K562 (cell line): ENCODE measurements around the gene MPC2. TPM values are rescaled to one million over a fixed set of nuclear protein-coding genes. Genes with fewer than 3 reads are reported as not detected.

Experiments used
- ADNP ChIP-seq: fragments of 200-800 bp; sonication (Bioruptor generic); IDR thresholded peaks from 2 replicates; pipeline ENCODE4 v1.6.1; 2016; ENCODE audit warnings: missing genetic modification characterization, missing compliant biosample characterization
- CC2D1A ChIP-seq: fragments of 450-650 bp; IDR thresholded peaks from 2 replicates; pipeline ENCODE4 v1.6.1; 2017; ENCODE audit warnings: mild to moderate bottlenecking
- DPF2 ChIP-seq: fragments of 450-650 bp; IDR thresholded peaks from 2 replicates; pipeline ENCODE4 v1.6.1; 2016
- KAT7 ChIP-seq: sonication (generic); formaldehyde crosslinking; IDR thresholded peaks from 2 replicates; pipeline ENCODE4 v1.8.0; 2022; ENCODE audit warnings: missing genetic modification reagents, mild to moderate bottlenecking, borderline replicate concordance
- U2AF2 ChIP-seq: fragments of 200-400 bp; formaldehyde crosslinking; optimal IDR thresholded peaks from 2 replicates; pipeline ENCODE3; 2017; ENCODE audit warnings: low read depth, mild to moderate bottlenecking, low read length
- ZC3H4 ChIP-seq: sonication (generic); formaldehyde crosslinking; IDR thresholded peaks from 2 replicates; pipeline ENCODE4 v1.9.0; 2021; ENCODE audit warnings: missing genetic modification reagents, borderline replicate concordance
- ZNF133 ChIP-seq: fragments of 250-450 bp; sonication (Bioruptor Pico); IDR thresholded peaks from 2 replicates; pipeline ENCODE4 v1.4.0; 2020; ENCODE audit warnings: mild to moderate bottlenecking
- ZNF224 ChIP-seq: sonication (generic); formaldehyde crosslinking; IDR thresholded peaks from 2 replicates; pipeline ENCODE4 v1.8.0; 2022; ENCODE audit warnings: mild to moderate bottlenecking, missing genetic modification reagents
- ZNF445 ChIP-seq: fragments of 250-450 bp; sonication (Bioruptor Pico); IDR thresholded peaks from 2 replicates; pipeline ENCODE4 v1.4.0; 2020; ENCODE audit warnings: low read depth, mild to moderate bottlenecking, moderate library complexity
- polyA plus RNA-seq, 8 experiments: library from polyadenylated mRNA; depleted of rRNA in 4 of 8; stranded (reverse) in 5 of 8; unstranded in 3 of 8; fragments of >200 nt; fragmentation: Nextera tagmentation in 2 of 8; fragmentation: Illumina TruSeq in 1 of 8; extraction: Ambion mirVana in 2 of 8; extraction: Trizol in 1 of 8; gene quantifications; 2 replicates each; pipeline versions ENCODE4 v1.2.1 to v1.2.3, GENCODE V29; 2011 to 2014; ENCODE audit warnings: inconsistent platforms in 1 of 8, missing spikeins in 1 of 8
- total RNA-seq, 7 experiments: library from RNA; depleted of rRNA in 6 of 7; stranded (reverse); fragments of >200 nt in 6 of 7; fragmentation: Illumina TruSeq in 2 of 7; extraction: Trizol in 2 of 7; gene quantifications; 2 replicates each; pipeline versions ENCODE4 v1.2.1 to v1.2.3, GENCODE V29; 2011 to 2021; ENCODE audit warnings: low replicate concordance in 1 of 7
- TF ChIP-seq, protein P1 (sequence below): fragments of 450-650 bp; IDR thresholded peaks from 2 replicates; pipeline ENCODE4 v1.6.1; 2016; ENCODE audit warnings: mild to moderate bottlenecking, moderate library complexity
- TF ChIP-seq, protein P2 (sequence below): fragments of 450-650 bp; IDR thresholded peaks from 2 replicates; pipeline ENCODE4 v1.7.1; 2018; ENCODE audit warnings: mild to moderate bottlenecking, low read depth; ENCODE audit not compliant: partially characterized antibody
- TF ChIP-seq, protein P3 (sequence below): conservative IDR thresholded peaks from 2 replicates; pipeline ENCODE4 v1.6.1; 2011; ENCODE audit warnings: low read depth, mild to moderate bottlenecking, low read length; ENCODE audit not compliant: control insufficient read depth

MPC2 gene
- total and polyA plus RNA-seq, 9 of the 15 experiments (the other 6 are each of a cell fraction or from before 2014, with no cell fraction given), result 70.7 to 179 (median 144) TPM

DNA sequence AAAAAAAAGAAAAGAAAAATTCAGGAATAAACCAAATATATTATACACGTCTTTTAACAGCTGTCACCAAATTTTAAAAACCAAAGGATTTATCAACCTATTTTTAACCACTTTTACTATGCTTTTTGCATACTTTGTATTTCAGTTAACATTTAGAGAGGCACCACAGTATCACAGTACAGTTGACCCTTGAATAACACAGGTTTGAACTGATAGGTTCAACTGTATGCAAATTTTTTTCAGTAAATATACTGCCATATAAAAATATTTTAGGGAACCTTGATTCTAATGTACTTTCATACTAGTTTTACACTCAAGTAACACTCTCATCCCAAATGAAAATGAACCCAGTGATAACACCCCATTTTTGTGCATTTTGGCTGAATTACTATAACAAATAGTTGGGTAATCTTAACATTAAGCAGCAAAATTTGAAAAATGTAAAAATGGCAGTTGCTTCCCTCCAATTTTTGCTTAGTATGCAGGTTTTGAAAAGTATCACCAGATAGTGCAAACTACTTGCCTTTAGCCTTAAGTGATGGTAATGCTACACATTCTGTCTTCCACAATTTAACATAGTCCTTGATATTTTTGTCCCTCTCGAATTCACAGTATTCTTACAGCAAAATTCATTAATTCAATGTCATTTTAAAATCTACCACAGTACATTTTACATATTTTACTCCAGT lies 12.2 kb downstream of the MPC2 start (continued):
- 0 out of 2 replicates have a peak, but pooled peaks have one; percentile 34 for TF ChIP-seq CC2D1A
- TF ChIP-seq, protein P1, sequence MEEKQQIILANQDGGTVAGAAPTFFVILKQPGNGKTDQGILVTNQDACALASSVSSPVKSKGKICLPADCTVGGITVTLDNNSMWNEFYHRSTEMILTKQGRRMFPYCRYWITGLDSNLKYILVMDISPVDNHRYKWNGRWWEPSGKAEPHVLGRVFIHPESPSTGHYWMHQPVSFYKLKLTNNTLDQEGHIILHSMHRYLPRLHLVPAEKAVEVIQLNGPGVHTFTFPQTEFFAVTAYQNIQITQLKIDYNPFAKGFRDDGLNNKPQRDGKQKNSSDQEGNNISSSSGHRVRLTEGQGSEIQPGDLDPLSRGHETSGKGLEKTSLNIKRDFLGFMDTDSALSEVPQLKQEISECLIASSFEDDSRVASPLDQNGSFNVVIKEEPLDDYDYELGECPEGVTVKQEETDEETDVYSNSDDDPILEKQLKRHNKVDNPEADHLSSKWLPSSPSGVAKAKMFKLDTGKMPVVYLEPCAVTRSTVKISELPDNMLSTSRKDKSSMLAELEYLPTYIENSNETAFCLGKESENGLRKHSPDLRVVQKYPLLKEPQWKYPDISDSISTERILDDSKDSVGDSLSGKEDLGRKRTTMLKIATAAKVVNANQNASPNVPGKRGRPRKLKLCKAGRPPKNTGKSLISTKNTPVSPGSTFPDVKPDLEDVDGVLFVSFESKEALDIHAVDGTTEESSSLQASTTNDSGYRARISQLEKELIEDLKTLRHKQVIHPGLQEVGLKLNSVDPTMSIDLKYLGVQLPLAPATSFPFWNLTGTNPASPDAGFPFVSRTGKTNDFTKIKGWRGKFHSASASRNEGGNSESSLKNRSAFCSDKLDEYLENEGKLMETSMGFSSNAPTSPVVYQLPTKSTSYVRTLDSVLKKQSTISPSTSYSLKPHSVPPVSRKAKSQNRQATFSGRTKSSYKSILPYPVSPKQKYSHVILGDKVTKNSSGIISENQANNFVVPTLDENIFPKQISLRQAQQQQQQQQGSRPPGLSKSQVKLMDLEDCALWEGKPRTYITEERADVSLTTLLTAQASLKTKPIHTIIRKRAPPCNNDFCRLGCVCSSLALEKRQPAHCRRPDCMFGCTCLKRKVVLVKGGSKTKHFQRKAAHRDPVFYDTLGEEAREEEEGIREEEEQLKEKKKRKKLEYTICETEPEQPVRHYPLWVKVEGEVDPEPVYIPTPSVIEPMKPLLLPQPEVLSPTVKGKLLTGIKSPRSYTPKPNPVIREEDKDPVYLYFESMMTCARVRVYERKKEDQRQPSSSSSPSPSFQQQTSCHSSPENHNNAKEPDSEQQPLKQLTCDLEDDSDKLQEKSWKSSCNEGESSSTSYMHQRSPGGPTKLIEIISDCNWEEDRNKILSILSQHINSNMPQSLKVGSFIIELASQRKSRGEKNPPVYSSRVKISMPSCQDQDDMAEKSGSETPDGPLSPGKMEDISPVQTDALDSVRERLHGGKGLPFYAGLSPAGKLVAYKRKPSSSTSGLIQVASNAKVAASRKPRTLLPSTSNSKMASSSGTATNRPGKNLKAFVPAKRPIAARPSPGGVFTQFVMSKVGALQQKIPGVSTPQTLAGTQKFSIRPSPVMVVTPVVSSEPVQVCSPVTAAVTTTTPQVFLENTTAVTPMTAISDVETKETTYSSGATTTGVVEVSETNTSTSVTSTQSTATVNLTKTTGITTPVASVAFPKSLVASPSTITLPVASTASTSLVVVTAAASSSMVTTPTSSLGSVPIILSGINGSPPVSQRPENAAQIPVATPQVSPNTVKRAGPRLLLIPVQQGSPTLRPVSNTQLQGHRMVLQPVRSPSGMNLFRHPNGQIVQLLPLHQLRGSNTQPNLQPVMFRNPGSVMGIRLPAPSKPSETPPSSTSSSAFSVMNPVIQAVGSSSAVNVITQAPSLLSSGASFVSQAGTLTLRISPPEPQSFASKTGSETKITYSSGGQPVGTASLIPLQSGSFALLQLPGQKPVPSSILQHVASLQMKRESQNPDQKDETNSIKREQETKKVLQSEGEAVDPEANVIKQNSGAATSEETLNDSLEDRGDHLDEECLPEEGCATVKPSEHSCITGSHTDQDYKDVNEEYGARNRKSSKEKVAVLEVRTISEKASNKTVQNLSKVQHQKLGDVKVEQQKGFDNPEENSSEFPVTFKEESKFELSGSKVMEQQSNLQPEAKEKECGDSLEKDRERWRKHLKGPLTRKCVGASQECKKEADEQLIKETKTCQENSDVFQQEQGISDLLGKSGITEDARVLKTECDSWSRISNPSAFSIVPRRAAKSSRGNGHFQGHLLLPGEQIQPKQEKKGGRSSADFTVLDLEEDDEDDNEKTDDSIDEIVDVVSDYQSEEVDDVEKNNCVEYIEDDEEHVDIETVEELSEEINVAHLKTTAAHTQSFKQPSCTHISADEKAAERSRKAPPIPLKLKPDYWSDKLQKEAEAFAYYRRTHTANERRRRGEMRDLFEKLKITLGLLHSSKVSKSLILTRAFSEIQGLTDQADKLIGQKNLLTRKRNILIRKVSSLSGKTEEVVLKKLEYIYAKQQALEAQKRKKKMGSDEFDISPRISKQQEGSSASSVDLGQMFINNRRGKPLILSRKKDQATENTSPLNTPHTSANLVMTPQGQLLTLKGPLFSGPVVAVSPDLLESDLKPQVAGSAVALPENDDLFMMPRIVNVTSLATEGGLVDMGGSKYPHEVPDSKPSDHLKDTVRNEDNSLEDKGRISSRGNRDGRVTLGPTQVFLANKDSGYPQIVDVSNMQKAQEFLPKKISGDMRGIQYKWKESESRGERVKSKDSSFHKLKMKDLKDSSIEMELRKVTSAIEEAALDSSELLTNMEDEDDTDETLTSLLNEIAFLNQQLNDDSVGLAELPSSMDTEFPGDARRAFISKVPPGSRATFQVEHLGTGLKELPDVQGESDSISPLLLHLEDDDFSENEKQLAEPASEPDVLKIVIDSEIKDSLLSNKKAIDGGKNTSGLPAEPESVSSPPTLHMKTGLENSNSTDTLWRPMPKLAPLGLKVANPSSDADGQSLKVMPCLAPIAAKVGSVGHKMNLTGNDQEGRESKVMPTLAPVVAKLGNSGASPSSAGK, result no peak
- peak; percentile 47; the same call in 1 of the 2 replicates for TF ChIP-seq ADNP (tag)
- 0 out of 2 replicates have a peak, but pooled peaks have one; percentile 30 for TF ChIP-seq KAT7 (CRISPR knock-in tag)
- TF ChIP-seq ZNF224, result no peak
- TF ChIP-seq U2AF2, result no peak
- TF ChIP-seq ZC3H4 (CRISPR knock-in tag), result no peak
- no peak for TF ChIP-seq ZNF445 (CRISPR knock-in tag)
- TF ChIP-seq ZNF133 (CRISPR knock-in tag), result no peak
- TF ChIP-seq, protein P2, sequence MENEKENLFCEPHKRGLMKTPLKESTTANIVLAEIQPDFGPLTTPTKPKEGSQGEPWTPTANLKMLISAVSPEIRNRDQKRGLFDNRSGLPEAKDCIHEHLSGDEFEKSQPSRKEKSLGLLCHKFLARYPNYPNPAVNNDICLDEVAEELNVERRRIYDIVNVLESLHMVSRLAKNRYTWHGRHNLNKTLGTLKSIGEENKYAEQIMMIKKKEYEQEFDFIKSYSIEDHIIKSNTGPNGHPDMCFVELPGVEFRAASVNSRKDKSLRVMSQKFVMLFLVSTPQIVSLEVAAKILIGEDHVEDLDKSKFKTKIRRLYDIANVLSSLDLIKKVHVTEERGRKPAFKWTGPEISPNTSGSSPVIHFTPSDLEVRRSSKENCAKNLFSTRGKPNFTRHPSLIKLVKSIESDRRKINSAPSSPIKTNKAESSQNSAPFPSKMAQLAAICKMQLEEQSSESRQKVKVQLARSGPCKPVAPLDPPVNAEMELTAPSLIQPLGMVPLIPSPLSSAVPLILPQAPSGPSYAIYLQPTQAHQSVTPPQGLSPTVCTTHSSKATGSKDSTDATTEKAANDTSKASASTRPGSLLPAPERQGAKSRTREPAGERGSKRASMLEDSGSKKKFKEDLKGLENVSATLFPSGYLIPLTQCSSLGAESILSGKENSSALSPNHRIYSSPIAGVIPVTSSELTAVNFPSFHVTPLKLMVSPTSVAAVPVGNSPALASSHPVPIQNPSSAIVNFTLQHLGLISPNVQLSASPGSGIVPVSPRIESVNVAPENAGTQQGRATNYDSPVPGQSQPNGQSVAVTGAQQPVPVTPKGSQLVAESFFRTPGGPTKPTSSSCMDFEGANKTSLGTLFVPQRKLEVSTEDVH, result no peak
- TF ChIP-seq, protein P3, sequence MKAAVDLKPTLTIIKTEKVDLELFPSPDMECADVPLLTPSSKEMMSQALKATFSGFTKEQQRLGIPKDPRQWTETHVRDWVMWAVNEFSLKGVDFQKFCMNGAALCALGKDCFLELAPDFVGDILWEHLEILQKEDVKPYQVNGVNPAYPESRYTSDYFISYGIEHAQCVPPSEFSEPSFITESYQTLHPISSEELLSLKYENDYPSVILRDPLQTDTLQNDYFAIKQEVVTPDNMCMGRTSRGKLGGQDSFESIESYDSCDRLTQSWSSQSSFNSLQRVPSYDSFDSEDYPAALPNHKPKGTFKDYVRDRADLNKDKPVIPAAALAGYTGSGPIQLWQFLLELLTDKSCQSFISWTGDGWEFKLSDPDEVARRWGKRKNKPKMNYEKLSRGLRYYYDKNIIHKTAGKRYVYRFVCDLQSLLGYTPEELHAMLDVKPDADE, result no peak
- TF ChIP-seq DPF2, result 0 out of 2 replicates have a peak, but pooled peaks have one; percentile 8
